BJ (cell line): ENCODE data around the gene APLN. TPM values are rescaled to one million over a fixed set of nuclear protein-coding genes. Genes with fewer than 3 reads are reported as not detected.

Experiments
- CTCF ChIA-PET: fragments of 350-600 bp; formaldehyde crosslinking; extraction: SDS; loops from one replicate; lab custom pipeline; 2021; ENCODE audit warnings: antibody characterized with exemption, inconsistent platforms; lab: Yijun Ruan, JAX
- POLR2A ChIA-PET: fragments of 300-600 bp; sonication (Branson Sonifier 250); formaldehyde crosslinking; extraction: SDS; loops from one replicate; lab custom pipeline; 2021; ENCODE audit warnings: antibody characterized with exemption; lab: Charles Lee
- DNase-seq: peaks from one replicate; pipeline ENCODE4 v3.0.0-alpha.2; 2011; ENCODE audit warnings: low read depth
- H3K27me3 ChIP-seq: 2 replicates; pipeline ENCODE4 v1.6.0; 2011; ENCODE audit warnings: low read length; ENCODE audit not compliant: control insufficient read depth, insufficient read depth
- H3K36me3 ChIP-seq: 2 replicates; pipeline ENCODE4 v1.5.1; 2011; ENCODE audit warnings: low read length; ENCODE audit not compliant: control insufficient read depth, insufficient read depth
- H3K4me3 ChIP-seq: 2 replicates; pipeline ENCODE4 v1.5.1; 2011; ENCODE audit warnings: low read depth, mild to moderate bottlenecking, control low read depth, low read length
- polyA plus RNA-seq: library from polyadenylated mRNA; depleted of rRNA; stranded (reverse); fragments of >200 nt; gene quantifications from 2 replicates; pipeline ENCODE4 v1.2.3, GENCODE V29; 2011
- TF ChIP-seq, protein P1 (sequence below): IDR thresholded peaks from 2 replicates; pipeline ENCODE4 v1.5.1; 2011; ENCODE audit warnings: low read depth, mild to moderate bottlenecking, control low read depth, inconsistent platforms, low read length, moderate library complexity; ENCODE audit not compliant: insufficient read depth

The APLN gene
- polyA plus RNA-seq, 1 experiment, result 0.11 TPM

DNA sequence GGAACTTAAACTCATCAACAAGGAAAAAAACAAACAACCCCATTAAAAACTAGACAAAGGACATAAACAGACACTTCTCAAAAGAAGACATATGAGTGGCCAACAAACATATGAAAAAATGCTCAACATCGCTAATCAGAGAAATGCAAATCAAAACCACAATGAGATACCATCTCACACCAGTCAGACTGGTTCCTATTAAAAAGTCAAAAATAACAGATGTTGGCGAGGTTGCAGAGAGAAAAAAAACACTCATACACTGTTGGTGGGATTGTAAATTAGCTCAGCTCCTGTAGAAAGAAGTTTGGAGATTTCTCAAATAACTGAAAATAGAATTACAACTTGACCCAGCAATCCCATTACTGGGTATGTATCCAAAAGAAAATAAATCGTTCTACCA is 28.7 kb downstream of the APLN start:
- ChIA-PET CTCF (interaction anchor here (0.6 kb wide), 1 partner anchor 29 kb away, joined by 3 read pairs; no protein-coding TSS in a partner anchor), POLR2A (no interaction called here)
- Histone ChIP-seq H3K4me3 (no peak overlapping the region), H3K36me3 (no peaks in the 10 kb centered on the region), H3K27me3 (no peaks in the 10 kb centered on the region)
- DNase-seq, result no peak
- TF ChIP-seq, protein P1, sequence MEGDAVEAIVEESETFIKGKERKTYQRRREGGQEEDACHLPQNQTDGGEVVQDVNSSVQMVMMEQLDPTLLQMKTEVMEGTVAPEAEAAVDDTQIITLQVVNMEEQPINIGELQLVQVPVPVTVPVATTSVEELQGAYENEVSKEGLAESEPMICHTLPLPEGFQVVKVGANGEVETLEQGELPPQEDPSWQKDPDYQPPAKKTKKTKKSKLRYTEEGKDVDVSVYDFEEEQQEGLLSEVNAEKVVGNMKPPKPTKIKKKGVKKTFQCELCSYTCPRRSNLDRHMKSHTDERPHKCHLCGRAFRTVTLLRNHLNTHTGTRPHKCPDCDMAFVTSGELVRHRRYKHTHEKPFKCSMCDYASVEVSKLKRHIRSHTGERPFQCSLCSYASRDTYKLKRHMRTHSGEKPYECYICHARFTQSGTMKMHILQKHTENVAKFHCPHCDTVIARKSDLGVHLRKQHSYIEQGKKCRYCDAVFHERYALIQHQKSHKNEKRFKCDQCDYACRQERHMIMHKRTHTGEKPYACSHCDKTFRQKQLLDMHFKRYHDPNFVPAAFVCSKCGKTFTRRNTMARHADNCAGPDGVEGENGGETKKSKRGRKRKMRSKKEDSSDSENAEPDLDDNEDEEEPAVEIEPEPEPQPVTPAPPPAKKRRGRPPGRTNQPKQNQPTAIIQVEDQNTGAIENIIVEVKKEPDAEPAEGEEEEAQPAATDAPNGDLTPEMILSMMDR, result no peak

DNA sequence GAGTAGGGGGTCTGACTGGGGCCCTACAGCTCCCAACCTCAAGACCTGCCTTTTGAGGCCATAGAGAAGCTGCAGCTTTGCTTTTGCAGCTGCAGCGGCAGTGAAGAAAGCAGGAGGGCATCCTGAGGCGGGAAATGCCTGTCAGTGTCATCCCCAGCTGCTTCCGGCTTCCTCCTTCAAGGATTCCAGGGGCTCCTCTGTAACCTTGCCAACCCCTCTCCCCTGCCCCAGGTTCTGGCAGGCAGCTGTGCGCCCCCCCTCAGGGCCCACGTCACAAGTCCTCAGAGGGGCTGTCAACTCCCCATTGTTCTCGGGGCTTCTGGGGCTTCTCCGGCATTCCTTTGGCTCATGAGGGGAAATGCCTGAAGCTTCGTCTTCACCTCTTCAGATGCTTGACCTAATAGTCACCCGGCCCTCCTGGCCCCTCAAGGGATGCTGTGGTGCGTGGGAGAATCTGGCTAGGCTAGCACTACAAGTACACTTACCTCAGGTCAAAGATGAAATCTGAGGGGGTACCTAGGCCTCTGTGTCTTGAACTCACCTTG is 31.9 kb downstream of the APLN start:
- ChIA-PET POLR2A (no interaction called here), CTCF (interaction anchor here (0.6 to 1.1 kb wide), 2 partner anchors 8 to 14 kb away, joined by 3 to 4 read pairs; no protein-coding TSS in a partner anchor)
- Histone ChIP-seq H3K4me3 (no peak overlapping the region), H3K27me3 (no peaks in the 10 kb centered on the region), H3K36me3 (no peaks in the 10 kb centered on the region)
- TF ChIP-seq, protein P1, result no peak
- no peak for DNase-seq

GRCh38 chrX:129618997-129619396 is 35.8 kb downstream of the APLN start:
- H3K27me3 ChIP-seq, result peaks cover 2% of the 10 kb centered on the region; the same call in 1 of the 2 replicates
- H3K36me3 ChIP-seq, result no peaks in the 10 kb centered on the region
- H3K4me3 ChIP-seq, result no peak overlapping the region
- CTCF ChIA-PET, result no interaction called here
- no peak for DNase-seq
- POLR2A ChIA-PET, result no interaction called here
- TF ChIP-seq, protein P1, result no peak

GRCh38 chrX:129617420-129617819 is 37.3 kb downstream of the APLN start:
- CTCF ChIA-PET, result interaction anchor here (1.2 to 1.7 kb wide), 2 partner anchors 19 to 117 kb away, joined by 4 to 6 read pairs; no protein-coding TSS in a partner anchor
- DNase-seq, result no peak
- POLR2A ChIA-PET, result no interaction called here
- Histone ChIP-seq H3K36me3 (no peaks in the 10 kb centered on the region), H3K27me3 (peaks cover 2% of the 10 kb centered on the region; the same call in 1 of the 2 replicates), H3K4me3 (no peak overlapping the region)
- TF ChIP-seq, protein P1, result no peak

- TF ChIP-seq, protein P1, result no peak
- H3K27me3 ChIP-seq, result peaks cover 2% of the 10 kb centered on the region; the same call in 1 of the 2 replicates
- POLR2A ChIA-PET, result no interaction called here
- DNase-seq, result no peak
- CTCF ChIA-PET, result interaction anchor here (1.0 kb wide), 2 partner anchors 21 to 111 kb away, joined by 3 read pairs; no protein-coding TSS in a partner anchor
- no peak overlapping the region for H3K4me3 ChIP-seq
- H3K36me3 ChIP-seq, result no peaks in the 10 kb centered on the region
Measured at GRCh38 chrX:129614481-129615255, 40.1 kb downstream of the APLN start.
